GM12878 (cell line): ENCODE measurements around the gene C1QTNF3. TPM values are rescaled to one million over a fixed set of nuclear protein-coding genes. Genes with fewer than 3 reads are reported as not detected.

ENCODE experiments used
- ATAC-seq: fragments of 200-7000 bp; cut with Tn5 transposase; 3 replicates; pipeline ENCODE4 v1.9.1; 2020; ENCODE audit warnings: mild to moderate bottlenecking, moderate library complexity
- BruUV-seq: library from RNA; stranded (reverse); fragments of 400-500 nt; replicated peaks from 2 replicates; lab custom pipeline; 2021; lab: Mats Ljungman, UMichigan
- CTCF ChIA-PET: fragments of 300-600 bp; sonication (Branson Sonifier 250); formaldehyde crosslinking; extraction: SDS; loops from one replicate; lab custom pipeline; 2021; ENCODE audit warnings: inconsistent platforms; lab: Yijun Ruan, JAX
- POLR2A ChIA-PET: fragments of 350-600 bp; formaldehyde crosslinking; extraction: SDS; loops from one replicate; lab custom pipeline; 2021; ENCODE audit warnings: inconsistent platforms; lab: Charles Lee
- RAD21 ChIA-PET: fragments of 300-600 bp; sonication (Branson Sonifier 250); formaldehyde crosslinking; loops from one replicate; lab custom pipeline; 2023; ENCODE audit warnings: antibody characterized with exemption; ENCODE audit not compliant: unreplicated experiment; lab: Charles Lee
- SMC1A ChIA-PET: fragments of 300-600 bp; sonication (Branson Sonifier 250); formaldehyde crosslinking; loops from one replicate; lab custom pipeline; 2023; ENCODE audit not compliant: unreplicated experiment, uncharacterized antibody; lab: Charles Lee
- DNase-seq: peaks from one replicate; pipeline ENCODE4 v3.0.0-alpha.2; 2011; ENCODE audit warnings: low read depth, low spot score
- FAIRE-seq: peaks from 3 replicates; lab custom pipeline; 2011; peaks lifted over from hg19 to GRCh38; lab: Jason Lieb, UNC
- H2AFZ ChIP-seq: 2 replicates; pipeline ENCODE4 v1.6.0; 2011; ENCODE audit warnings: low read depth, low read length, control low read depth; ENCODE audit not compliant: control insufficient read depth
- H3K27ac ChIP-seq: 2 replicates; pipeline ENCODE4 v1.5.1; 2011; ENCODE audit warnings: control low read depth; ENCODE audit not compliant: control insufficient read depth, insufficient read depth
- H3K27me3 ChIP-seq, 2 experiments: replicated peaks in 1 of 2; 2 replicates each; pipeline versions ENCODE4 v1.6.0 to v1.6.1; 2011; ENCODE audit warnings: low read length in 1 of 2; ENCODE audit not compliant: control insufficient read depth in 2 of 2, insufficient read depth in 2 of 2
- H3K36me3 ChIP-seq, 2 experiments: 2 replicates each; pipeline ENCODE4 v1.5.1; 2011; ENCODE audit warnings: low read length in 1 of 2; ENCODE audit not compliant: control insufficient read depth in 2 of 2, insufficient read depth in 2 of 2
- H3K4me1 ChIP-seq: 2 replicates; pipeline ENCODE4 v1.6.1; 2011; ENCODE audit warnings: mild to moderate bottlenecking, low read length, moderate library complexity, mixed read lengths; ENCODE audit not compliant: control insufficient read depth, insufficient read depth
- H3K4me2 ChIP-seq: 2 replicates; pipeline ENCODE4 v1.6.0; 2011; ENCODE audit warnings: control low read depth; ENCODE audit not compliant: control insufficient read depth, insufficient read depth
- H3K4me3 ChIP-seq: fragments of 200-600 bp; sonication (generic); 2 replicates; pipeline ENCODE4 v1.5.1; 2016
- H3K79me2 ChIP-seq: 2 replicates; pipeline ENCODE4 v1.6.0; 2011; ENCODE audit warnings: low read length; ENCODE audit not compliant: control insufficient read depth, insufficient read depth
- H3K9ac ChIP-seq: 2 replicates; pipeline ENCODE4 v1.8.0; 2011; ENCODE audit warnings: low read length, control low read depth, mixed read lengths; ENCODE audit not compliant: control insufficient read depth, insufficient read depth
- H3K9me3 ChIP-seq: replicated peaks from 3 replicates; pipeline ENCODE4 v1.5.1; 2011; ENCODE audit warnings: mild to moderate bottlenecking, low read length; ENCODE audit not compliant: control insufficient read depth, insufficient read depth
- H4K20me1 ChIP-seq: 2 replicates; pipeline ENCODE4 v1.6.0; 2011; ENCODE audit not compliant: control insufficient read depth, insufficient read depth
- HDGF ChIP-seq: fragments of 450-650 bp; IDR thresholded peaks from 2 replicates; pipeline ENCODE4 v1.6.1; 2016; ENCODE audit warnings: antibody characterized with exemption
- WGBS: methylation state at CpG from one replicate; pipeline ENCODE4 v1.1.6; 2016; ENCODE audit warnings: low lambda C conversion rate; ENCODE audit not compliant: insufficient replicate concordance, insufficient coverage; ENCODE audit errors: missing lambda C conversion rate; 5-methylcytosine and 5-hydroxymethylcytosine counted together
- in situ Hi-C: fragments of 300-500 bp; cut with MboI; formaldehyde crosslinking; loops from 9 replicates; pipeline ENCODE4 v1.14.3; 2018; ENCODE audit warnings: mixed read lengths
- intact Hi-C: fragments of 100-400 bp; cut with micrococcal nuclease; formaldehyde crosslinking; loops from one replicate; pipeline ENCODE4 v1.14.2; 2022; ENCODE audit not compliant: unreplicated experiment
- polyA plus RNA-seq, 11 experiments: library from polyadenylated mRNA; depleted of rRNA in 4 of 11; unstranded in 6 of 11; stranded (reverse) in 5 of 11; fragments of >200 nt; fragmentation: Nextera tagmentation in 4 of 11; fragmentation: Illumina TruSeq in 1 of 11; extraction: Ambion mirVana in 4 of 11; extraction: Trizol in 1 of 11; gene quantifications; 1 replicate in 1 of 11; 2 replicates in 10 of 11; pipeline versions ENCODE4 v1.2.1 to v1.2.3, GENCODE V29; 2011 to 2016; ENCODE audit warnings: inconsistent platforms in 2 of 11, missing spikeins in 2 of 11, low read depth in 1 of 11
- small RNA-seq: library from RNA; depleted of rRNA; stranded (forward); fragments of <200 nt; gene quantifications from one replicate; pipeline ENCODE3, GENCODE V24; 2014
- total RNA-seq, 4 experiments: library from RNA; depleted of rRNA in 3 of 4; stranded (reverse); fragments of >200 nt in 3 of 4; fragmentation: Illumina TruSeq in 1 of 4; extraction: Trizol in 1 of 4; gene quantifications; 2 replicates each; pipeline versions ENCODE4 v1.2.1 to v1.2.3, GENCODE V29; 2013 to 2021
- TF ChIP-seq, protein P1 (sequence below): fragments of 450-650 bp; IDR thresholded peaks from 2 replicates; pipeline ENCODE4 v1.6.1; 2016; ENCODE audit warnings: mild to moderate bottlenecking

C1QTNF3 gene
- total and polyA plus RNA-seq, 10 of the 15 experiments (the other 5 are each of a cell fraction or from before 2014, with no cell fraction given) = 0.39 to 6.3 (median 1.3) TPM

DNA sequence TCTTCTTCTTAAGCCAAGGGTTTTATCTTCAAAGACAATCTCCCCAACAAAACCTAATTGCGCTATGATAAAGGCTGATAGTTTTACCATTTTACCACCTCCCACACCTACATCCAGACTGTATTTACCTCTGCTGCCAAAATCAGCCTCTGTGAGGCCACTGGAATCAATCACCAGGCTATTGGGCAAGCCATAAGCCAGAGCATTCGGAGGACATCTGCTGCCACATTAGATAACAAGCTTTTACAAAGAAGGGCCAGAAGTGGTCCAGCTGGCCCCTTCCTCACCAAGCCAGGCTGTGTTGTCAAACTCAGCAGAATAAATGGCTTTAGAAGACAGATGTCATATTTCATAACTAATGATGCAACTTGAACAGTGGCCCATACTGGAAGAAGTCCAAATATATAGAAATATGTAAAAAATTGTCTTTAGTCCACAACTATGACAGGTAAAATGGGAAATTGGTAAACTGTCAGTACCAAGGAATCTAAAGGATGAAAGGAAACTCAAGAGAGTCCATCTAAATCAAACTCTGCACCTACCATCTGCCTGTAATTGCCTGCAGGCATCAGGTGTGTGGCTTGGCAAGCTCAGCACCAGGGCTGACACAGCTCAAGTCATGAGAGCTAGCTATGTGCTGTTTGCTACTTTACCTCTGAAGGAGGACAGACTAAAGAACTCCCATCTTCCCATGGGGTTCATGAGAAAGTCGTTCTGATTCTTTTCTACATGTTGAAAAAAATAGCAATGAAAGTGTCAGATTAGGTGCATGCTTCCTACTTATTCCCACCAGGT, 74.6 kb downstream of the C1QTNF3 start:
- Histone ChIP-seq H3K27me3 (no peaks in the 10 kb centered on the region), H4K20me1 (no peaks in the 10 kb centered on the region), H2AFZ (no peak overlapping the region), H3K4me1 (peaks cover 10% of the 10 kb centered on the region; the same call in 1 of the 2 replicates), H3K4me3 (no peak overlapping the region), H3K9ac (no peak overlapping the region), H3K36me3 (no peaks in the 10 kb centered on the region), H3K27ac (no peak overlapping the region), H3K9me3 (no peaks in the 10 kb centered on the region), H3K79me2 (no peaks in the 10 kb centered on the region), H3K4me2 (no peak overlapping the region)
- in situ Hi-C loops = no loop called here
- DNase-seq = no peak
- BruUV-seq = no TSS peak
- TF ChIP-seq, protein P1, sequence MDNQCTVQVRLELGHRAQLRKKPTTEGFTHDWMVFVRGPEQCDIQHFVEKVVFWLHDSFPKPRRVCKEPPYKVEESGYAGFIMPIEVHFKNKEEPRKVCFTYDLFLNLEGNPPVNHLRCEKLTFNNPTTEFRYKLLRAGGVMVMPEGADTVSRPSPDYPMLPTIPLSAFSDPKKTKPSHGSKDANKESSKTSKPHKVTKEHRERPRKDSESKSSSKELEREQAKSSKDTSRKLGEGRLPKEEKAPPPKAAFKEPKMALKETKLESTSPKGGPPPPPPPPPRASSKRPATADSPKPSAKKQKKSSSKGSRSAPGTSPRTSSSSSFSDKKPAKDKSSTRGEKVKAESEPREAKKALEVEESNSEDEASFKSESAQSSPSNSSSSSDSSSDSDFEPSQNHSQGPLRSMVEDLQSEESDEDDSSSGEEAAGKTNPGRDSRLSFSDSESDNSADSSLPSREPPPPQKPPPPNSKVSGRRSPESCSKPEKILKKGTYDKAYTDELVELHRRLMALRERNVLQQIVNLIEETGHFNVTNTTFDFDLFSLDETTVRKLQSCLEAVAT = no peak
- TF ChIP-seq HDGF = no peak
- no peak for FAIRE-seq
- ChIA-PET POLR2A (no interaction called here), SMC1A (interaction anchor here (1.4 to 4.4 kb wide), 9 partner anchors 9 to 533 kb away, joined by 3 to 43 read pairs (median 7); partner anchors contain the start of genes RXFP3 and TARS1), RAD21 (interaction anchor here (1.2 to 4.0 kb wide), 6 partner anchors 32 to 533 kb away, joined by 3 to 46 read pairs (median 24); partner anchors contain the start of genes RXFP3 and TARS1), CTCF (interaction anchor here (0.8 to 4.1 kb wide), 14 partner anchors 10 to 547 kb away, joined by 3 to 70 read pairs (median 8); partner anchors contain the start of genes RXFP3 and TARS1)
- ATAC-seq = no peak
- 67% methylated on average over 3 of the region's 3 CpGs for WGBS
- intact Hi-C loops = no loop called here

Small RNA genes within 50 kb of the gene (small RNA-seq; reads per million reads assigned to genes)
- not detected for gene AC139783.1

Other genes with a start within 250 kb of the C1QTNF3 start
- gene ADAMTS12, start 151.2 kb downstream of the C1QTNF3 start, total RNA-seq (2014; rRNA removed) = 27.9 and 30.6 TPM in 2 replicates
- gene ADAMTS12, start 151.2 kb downstream of the C1QTNF3 start, total RNA-seq (2014; rRNA removed; fragmentation: Illumina TruSeq; extraction: Trizol) = 21.2 and 21.7 TPM in 2 replicates
- 28.4 and 32.5 TPM in 2 replicates for gene ADAMTS12, start 151.2 kb downstream of the C1QTNF3 start, total RNA-seq (2021)
- gene ADAMTS12, start 151.2 kb downstream of the C1QTNF3 start, polyA plus RNA-seq (2011; rRNA removed) = 0.07 and 0.11 TPM in 2 replicates
- 16.4 and 20.2 TPM in 2 replicates for gene ADAMTS12, start 151.2 kb downstream of the C1QTNF3 start, polyA plus RNA-seq (2014; fragmentation: Illumina TruSeq; extraction: Trizol)
- gene ADAMTS12, start 151.2 kb downstream of the C1QTNF3 start, polyA plus RNA-seq (2014; fragmentation: Nextera tagmentation; extraction: Ambion mirVana) = 10 to 100 TPM; 29.4 to 35.8 TPM
- gene ADAMTS12, start 151.2 kb downstream of the C1QTNF3 start, polyA plus RNA-seq (2014; rRNA removed) = 19.5 and 20.0 TPM in 2 replicates
- 10 to 100 TPM; 12.3 to 15.1 TPM for gene ADAMTS12, start 151.2 kb downstream of the C1QTNF3 start, polyA plus RNA-seq (2016; fragmentation: Nextera tagmentation; extraction: Ambion mirVana)
- gene RXFP3, start 106.8 kb downstream of the C1QTNF3 start, total RNA-seq (2014; rRNA removed) = not detected in 2 replicates
- not detected in 2 replicates for gene RXFP3, start 106.8 kb downstream of the C1QTNF3 start, total RNA-seq (2014; rRNA removed; fragmentation: Illumina TruSeq; extraction: Trizol)
- not detected in 2 replicates for gene RXFP3, start 106.8 kb downstream of the C1QTNF3 start, total RNA-seq (2021)
- gene RXFP3, start 106.8 kb downstream of the C1QTNF3 start, polyA plus RNA-seq (2011; rRNA removed) = 0.03 TPM in 1 of 2 replicates, not detected in the other
- not detected in 2 replicates for gene RXFP3, start 106.8 kb downstream of the C1QTNF3 start, polyA plus RNA-seq (2014; fragmentation: Illumina TruSeq; extraction: Trizol)
- not detected for gene RXFP3, start 106.8 kb downstream of the C1QTNF3 start, polyA plus RNA-seq (2014; fragmentation: Nextera tagmentation; extraction: Ambion mirVana)
- gene RXFP3, start 106.8 kb downstream of the C1QTNF3 start, polyA plus RNA-seq (2014; rRNA removed) = 0.06 TPM in 1 of 2 replicates, not detected in the other
- gene RXFP3, start 106.8 kb downstream of the C1QTNF3 start, polyA plus RNA-seq (2016; fragmentation: Nextera tagmentation; extraction: Ambion mirVana) = not detected
- 0.06 TPM in 1 of 2 replicates, not detected in the other for gene SLC45A2, start 58.5 kb downstream of the C1QTNF3 start, total RNA-seq (2014; rRNA removed)
- gene SLC45A2, start 58.5 kb downstream of the C1QTNF3 start, total RNA-seq (2014; rRNA removed; fragmentation: Illumina TruSeq; extraction: Trizol) = not detected in 2 replicates
- gene SLC45A2, start 58.5 kb downstream of the C1QTNF3 start, total RNA-seq (2021) = not detected in 2 replicates
- 0.07 TPM in 1 of 2 replicates, not detected in the other for gene SLC45A2, start 58.5 kb downstream of the C1QTNF3 start, polyA plus RNA-seq (2011; rRNA removed)
- not detected in 2 replicates for gene SLC45A2, start 58.5 kb downstream of the C1QTNF3 start, polyA plus RNA-seq (2014; fragmentation: Illumina TruSeq; extraction: Trizol)
- gene SLC45A2, start 58.5 kb downstream of the C1QTNF3 start, polyA plus RNA-seq (2014; fragmentation: Nextera tagmentation; extraction: Ambion mirVana) = not detected
- gene SLC45A2, start 58.5 kb downstream of the C1QTNF3 start, polyA plus RNA-seq (2014; rRNA removed) = 0.03 TPM in 1 of 2 replicates, not detected in the other
- gene SLC45A2, start 58.5 kb downstream of the C1QTNF3 start, polyA plus RNA-seq (2016; fragmentation: Nextera tagmentation; extraction: Ambion mirVana) = not detected
- gene AMACR, start 35.2 kb downstream of the C1QTNF3 start, total RNA-seq (2014; rRNA removed) = 6.9 and 7.1 TPM in 2 replicates
- 6.3 and 6.4 TPM in 2 replicates for gene AMACR, start 35.2 kb downstream of the C1QTNF3 start, total RNA-seq (2014; rRNA removed; fragmentation: Illumina TruSeq; extraction: Trizol)
- 10.2 and 11.3 TPM in 2 replicates for gene AMACR, start 35.2 kb downstream of the C1QTNF3 start, total RNA-seq (2021)
- gene AMACR, start 35.2 kb downstream of the C1QTNF3 start, polyA plus RNA-seq (2011; rRNA removed) = 12.8 and 18.7 TPM in 2 replicates
- 11.0 and 13.9 TPM in 2 replicates for gene AMACR, start 35.2 kb downstream of the C1QTNF3 start, polyA plus RNA-seq (2014; fragmentation: Illumina TruSeq; extraction: Trizol)
- 1 to 10 TPM; 2.6 to 4.0 TPM for gene AMACR, start 35.2 kb downstream of the C1QTNF3 start, polyA plus RNA-seq (2014; fragmentation: Nextera tagmentation; extraction: Ambion mirVana)
- gene AMACR, start 35.2 kb downstream of the C1QTNF3 start, polyA plus RNA-seq (2014; rRNA removed) = 8.7 and 9.8 TPM in 2 replicates
- 10 to 100 TPM; 15.8 to 20.4 TPM for gene AMACR, start 35.2 kb downstream of the C1QTNF3 start, polyA plus RNA-seq (2016; fragmentation: Nextera tagmentation; extraction: Ambion mirVana)